ENCODE measurements around the gene INTS1.

GRCh38 chr7:1509226-1509625 is 5.0 kb upstream of the INTS1 start:
- TF ChIP-seq GATA3 (IDR thresholded peaks at IDR 0.05; ENCODE audit: low read depth, low read length) (no peak), GATA2 (IDR thresholded peaks at IDR 0.05; ENCODE audit: low read depth, low read length) (no peak)
